Measurements from ENCODE around the gene ZDHHC3.

DNA sequence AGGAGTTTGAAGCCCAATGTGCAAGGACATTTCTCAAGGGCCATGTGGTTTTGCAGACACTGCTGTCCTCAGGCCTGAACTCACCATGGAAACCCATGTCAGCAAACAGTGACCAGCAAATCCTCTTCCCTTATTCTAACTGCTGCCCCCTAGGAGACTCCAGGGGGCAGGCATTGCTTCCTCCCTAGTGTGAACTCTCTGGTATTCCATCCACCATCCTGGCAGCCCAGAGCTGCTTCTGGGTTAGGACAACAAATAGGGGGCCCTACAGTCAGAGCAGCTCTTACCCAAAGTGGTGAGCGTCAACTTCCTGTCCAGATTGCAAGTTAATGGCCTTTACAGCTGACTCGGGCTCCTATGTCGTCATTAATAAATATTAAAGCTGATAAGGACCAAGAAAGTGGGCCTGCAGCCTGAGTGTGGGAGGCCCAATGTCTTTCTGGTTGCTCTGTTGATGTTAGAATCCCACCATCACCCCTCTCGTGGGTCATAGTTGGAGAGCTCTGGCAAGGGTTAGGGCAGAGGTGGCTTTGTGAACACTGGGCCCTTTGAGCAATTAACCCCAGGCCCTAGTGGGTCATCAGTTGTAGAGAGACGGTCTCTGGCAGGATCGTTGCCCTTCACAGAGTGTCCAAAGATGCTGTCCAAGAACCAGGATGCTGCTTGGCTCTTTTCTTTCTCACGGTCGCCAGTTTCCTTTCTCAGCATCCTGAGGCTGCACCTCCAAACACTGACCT lies 60.1 kb downstream of the ZDHHC3 start:
- TF ChIP-seq, protein P1, sequence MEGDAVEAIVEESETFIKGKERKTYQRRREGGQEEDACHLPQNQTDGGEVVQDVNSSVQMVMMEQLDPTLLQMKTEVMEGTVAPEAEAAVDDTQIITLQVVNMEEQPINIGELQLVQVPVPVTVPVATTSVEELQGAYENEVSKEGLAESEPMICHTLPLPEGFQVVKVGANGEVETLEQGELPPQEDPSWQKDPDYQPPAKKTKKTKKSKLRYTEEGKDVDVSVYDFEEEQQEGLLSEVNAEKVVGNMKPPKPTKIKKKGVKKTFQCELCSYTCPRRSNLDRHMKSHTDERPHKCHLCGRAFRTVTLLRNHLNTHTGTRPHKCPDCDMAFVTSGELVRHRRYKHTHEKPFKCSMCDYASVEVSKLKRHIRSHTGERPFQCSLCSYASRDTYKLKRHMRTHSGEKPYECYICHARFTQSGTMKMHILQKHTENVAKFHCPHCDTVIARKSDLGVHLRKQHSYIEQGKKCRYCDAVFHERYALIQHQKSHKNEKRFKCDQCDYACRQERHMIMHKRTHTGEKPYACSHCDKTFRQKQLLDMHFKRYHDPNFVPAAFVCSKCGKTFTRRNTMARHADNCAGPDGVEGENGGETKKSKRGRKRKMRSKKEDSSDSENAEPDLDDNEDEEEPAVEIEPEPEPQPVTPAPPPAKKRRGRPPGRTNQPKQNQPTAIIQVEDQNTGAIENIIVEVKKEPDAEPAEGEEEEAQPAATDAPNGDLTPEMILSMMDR (IDR thresholded peaks at IDR 0.05), result no peak
- no peak for TF ChIP-seq POLR2A (IDR thresholded peaks at IDR 0.05)

All from breast epithelium (tissue), 3 donors.